Measurements from ENCODE around the gene CRTAP. TPM values are rescaled to one million over a fixed set of nuclear protein-coding genes. Genes with fewer than 3 reads are reported as not detected.
"Not testable (repeated sequence)": the region's sequence is repeated elsewhere in the genome, so short reads cannot be mapped to it uniquely, and the experiment has no call there.

The CRTAP gene
- total RNA-seq, 1 donor from 2014 or later: 138 TPM

DNA sequence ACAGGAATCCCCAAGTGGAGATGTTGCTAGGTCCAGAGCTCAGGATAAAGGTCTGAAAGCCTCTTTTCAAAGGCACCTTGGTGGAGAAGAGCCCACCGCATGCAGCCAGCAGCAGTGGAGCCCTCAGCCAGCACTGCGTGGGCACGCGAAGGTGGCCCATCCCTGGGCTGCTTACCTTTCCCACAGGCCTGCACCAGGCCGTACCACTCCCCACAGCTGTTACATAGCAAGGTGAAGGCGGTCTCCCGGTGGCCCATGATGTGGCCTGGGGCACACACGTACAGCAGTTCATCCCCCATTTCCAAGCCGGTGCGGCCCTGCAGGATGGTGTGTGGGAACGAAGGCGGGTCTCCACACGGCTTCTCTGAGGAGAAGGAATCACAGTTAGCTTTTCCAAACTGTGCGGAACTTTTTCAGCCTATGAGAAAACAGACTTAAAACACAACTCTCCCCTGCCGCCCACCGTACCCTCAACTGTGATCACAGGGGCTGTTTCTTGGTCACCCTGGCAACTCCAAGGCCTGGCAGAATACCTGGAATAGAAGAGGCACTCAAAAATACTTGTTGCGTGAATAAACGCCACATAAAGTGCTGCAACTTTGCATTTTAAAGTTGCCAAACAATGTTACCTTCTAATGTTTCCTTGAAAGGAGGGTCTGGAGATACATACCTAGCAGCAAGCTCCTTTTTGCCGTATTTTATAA is 61.0 kb downstream of the CRTAP start:
- Mint-ChIP-seq H3K9me3 (peaks cover 3% of the 10 kb centered on the region), H3K27ac (no peak overlapping the region), H3K4me1 (ENCODE audit: unreplicated experiment) (peaks cover 5% of the 10 kb centered on the region), H3K36me3 (no peaks in the 10 kb centered on the region), H3K27me3 (no peaks in the 10 kb centered on the region), H3K4me3 (no peak overlapping the region)
- no peak for DNase-seq (ENCODE audit: extremely low spot score, unreplicated experiment)
- TF ChIP-seq, protein P1, sequence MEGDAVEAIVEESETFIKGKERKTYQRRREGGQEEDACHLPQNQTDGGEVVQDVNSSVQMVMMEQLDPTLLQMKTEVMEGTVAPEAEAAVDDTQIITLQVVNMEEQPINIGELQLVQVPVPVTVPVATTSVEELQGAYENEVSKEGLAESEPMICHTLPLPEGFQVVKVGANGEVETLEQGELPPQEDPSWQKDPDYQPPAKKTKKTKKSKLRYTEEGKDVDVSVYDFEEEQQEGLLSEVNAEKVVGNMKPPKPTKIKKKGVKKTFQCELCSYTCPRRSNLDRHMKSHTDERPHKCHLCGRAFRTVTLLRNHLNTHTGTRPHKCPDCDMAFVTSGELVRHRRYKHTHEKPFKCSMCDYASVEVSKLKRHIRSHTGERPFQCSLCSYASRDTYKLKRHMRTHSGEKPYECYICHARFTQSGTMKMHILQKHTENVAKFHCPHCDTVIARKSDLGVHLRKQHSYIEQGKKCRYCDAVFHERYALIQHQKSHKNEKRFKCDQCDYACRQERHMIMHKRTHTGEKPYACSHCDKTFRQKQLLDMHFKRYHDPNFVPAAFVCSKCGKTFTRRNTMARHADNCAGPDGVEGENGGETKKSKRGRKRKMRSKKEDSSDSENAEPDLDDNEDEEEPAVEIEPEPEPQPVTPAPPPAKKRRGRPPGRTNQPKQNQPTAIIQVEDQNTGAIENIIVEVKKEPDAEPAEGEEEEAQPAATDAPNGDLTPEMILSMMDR (conservative IDR thresholded peaks at IDR 0.05): no peak

DNA sequence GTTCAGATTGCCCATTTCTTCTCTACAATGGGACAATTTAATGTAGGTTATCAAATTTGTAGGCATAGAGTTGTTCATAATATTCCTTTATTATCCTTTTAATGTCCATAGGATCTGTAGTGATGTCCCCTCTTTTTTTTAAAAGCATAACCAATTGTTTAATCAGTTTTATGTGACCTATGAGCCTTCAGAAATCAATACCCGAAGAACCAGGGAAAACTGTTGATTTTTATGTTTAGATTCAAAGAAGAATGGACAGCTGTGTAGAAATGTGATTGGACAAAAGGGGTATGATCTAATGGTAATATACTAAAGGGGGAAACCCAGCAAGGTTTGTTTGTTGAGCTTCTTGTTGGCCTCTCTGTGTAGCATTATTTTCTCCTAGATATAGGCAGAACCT is 65.3 kb downstream of the CRTAP start:
- Mint-ChIP-seq H3K9me3 (no peaks in the 10 kb centered on the region), H3K36me3 (no peaks in the 10 kb centered on the region), H3K27ac (no peak overlapping the region), H3K27me3 (no peaks in the 10 kb centered on the region), H3K4me3 (no peak overlapping the region), H3K4me1 (ENCODE audit: unreplicated experiment) (no peaks in the 10 kb centered on the region)
- TF ChIP-seq, protein P1 (conservative IDR thresholded peaks at IDR 0.05): no peak
- no peak for DNase-seq (ENCODE audit: extremely low spot score, unreplicated experiment)

DNA sequence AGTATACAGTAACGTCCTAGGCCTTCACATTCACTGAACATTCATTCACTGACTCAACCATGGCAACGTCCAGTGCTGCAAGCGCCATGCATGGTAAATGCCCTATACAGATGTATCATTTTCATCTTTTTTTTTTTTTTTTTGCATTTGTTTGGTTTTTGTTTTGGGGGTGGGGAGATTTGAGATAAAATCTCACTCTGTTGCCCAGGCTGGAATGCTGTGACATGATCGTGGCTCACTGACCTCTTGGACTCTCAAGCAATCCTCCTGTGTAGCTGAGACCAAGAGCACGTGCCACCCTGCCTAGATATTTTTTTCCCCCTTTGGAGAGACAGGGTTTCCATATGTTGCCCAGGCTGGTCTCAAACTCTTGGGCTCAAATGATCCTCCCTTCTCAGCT is 67.4 kb downstream of the CRTAP start:
- no peak overlapping the region for H3K4me3 Mint-ChIP-seq
- TF ChIP-seq, protein P1 (conservative IDR thresholded peaks at IDR 0.05): no peak
- no peaks in the 10 kb centered on the region for H3K9me3 Mint-ChIP-seq
- no peak overlapping the region for H3K27ac Mint-ChIP-seq
- DNase-seq (ENCODE audit: extremely low spot score, unreplicated experiment): no peak
- H3K4me1 Mint-ChIP-seq (ENCODE audit: unreplicated experiment): no peaks in the 10 kb centered on the region
- H3K27me3 Mint-ChIP-seq: no peaks in the 10 kb centered on the region
- H3K36me3 Mint-ChIP-seq: no peaks in the 10 kb centered on the region

DNA sequence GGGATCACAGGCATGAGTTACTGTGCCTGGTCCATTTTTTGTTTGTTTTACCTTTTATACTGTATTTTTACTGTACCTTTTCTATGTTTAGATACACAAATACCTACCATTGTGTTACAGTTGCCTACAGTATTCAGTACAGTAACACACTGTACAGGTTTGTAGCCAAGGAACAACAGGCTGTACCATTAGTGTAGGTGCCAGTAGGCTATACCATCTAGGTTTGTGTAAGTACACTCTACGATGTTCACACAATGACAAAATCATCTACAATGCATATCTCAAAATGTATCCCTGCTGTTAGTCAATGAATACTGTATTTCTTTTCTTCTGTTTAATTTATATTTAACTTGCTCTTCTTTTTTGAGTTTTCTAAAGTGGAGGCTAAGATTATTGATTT is 67.8 kb downstream of the CRTAP start:
- not testable (repeated sequence) for H3K36me3 Mint-ChIP-seq; H3K27ac Mint-ChIP-seq; H3K9me3 Mint-ChIP-seq; H3K4me1 Mint-ChIP-seq (ENCODE audit: unreplicated experiment); H3K4me3 Mint-ChIP-seq; H3K27me3 Mint-ChIP-seq; DNase-seq (ENCODE audit: extremely low spot score, unreplicated experiment)

DNA sequence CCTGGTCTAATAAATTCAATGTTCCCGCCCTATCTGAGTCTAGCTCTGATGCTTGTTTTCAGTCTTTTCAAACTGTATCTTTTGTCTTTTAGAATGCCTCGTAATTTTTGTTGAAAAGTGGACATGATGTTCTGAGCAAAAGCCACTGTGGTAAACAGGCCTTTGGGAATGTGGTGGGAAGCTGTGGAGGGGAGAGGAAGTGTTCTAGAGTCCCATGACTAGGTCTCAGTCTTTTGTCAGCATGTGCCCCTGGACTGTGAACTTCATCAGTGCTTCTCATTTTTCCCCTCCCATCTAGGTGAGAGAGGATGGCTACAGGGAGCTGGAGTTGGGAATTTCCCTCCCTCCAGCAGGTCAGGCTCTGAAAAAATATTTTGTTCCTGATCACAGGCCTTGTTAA is 71.0 kb downstream of the CRTAP start:
- Mint-ChIP-seq H3K36me3 (no peaks in the 10 kb centered on the region), H3K27ac (no peak overlapping the region), H3K9me3 (peaks cover 4% of the 10 kb centered on the region), H3K27me3 (no peaks in the 10 kb centered on the region), H3K4me1 (ENCODE audit: unreplicated experiment) (no peaks in the 10 kb centered on the region), H3K4me3 (no peak overlapping the region)
- TF ChIP-seq, protein P1 (conservative IDR thresholded peaks at IDR 0.05): no peak
- no peak for DNase-seq (ENCODE audit: extremely low spot score, unreplicated experiment)

DNA sequence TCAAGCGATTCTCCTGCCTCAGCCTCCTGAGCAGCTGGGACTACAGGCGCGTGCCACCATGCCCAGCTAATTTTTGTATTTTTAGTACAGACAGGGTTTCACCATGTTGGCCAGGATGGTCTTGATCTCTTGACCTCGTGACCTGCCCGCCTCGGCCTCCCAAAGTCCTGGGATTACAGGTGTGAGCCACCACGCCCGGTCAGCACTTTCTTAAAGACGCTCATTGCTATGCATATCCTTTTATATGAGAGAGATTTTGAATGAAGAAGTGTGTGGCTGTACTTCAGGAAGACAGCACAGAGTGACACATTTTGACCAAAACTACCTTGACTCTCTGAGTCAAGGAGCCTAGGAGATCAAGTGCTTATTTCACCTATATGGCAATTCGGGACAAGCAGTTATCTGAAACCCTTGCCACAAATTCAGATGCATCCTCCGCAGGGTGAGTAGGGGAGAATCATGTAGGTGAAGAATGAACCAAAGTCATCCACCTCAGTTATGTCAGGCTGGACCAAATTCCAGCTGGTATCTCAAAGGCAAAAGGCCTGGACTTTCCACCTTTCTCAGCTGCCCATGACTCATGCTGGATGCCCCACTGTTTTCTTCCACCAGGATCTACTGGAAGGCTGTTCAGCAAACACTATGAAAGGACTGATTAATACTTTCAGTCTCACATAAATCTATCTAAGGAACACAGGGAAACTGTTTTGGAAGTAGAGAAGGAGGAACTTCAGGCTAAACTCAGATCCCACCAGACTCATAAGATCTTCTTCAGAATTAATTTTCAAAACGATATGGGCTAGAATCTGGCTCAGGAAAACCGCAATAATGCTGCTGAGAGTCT is 72.9 kb downstream of the CRTAP start:
- no peak for DNase-seq (ENCODE audit: extremely low spot score, unreplicated experiment)
- no peaks in the 10 kb centered on the region for H3K27me3 Mint-ChIP-seq
- peaks cover 4% of the 10 kb centered on the region for H3K9me3 Mint-ChIP-seq
- no peaks in the 10 kb centered on the region for H3K36me3 Mint-ChIP-seq
- TF ChIP-seq, protein P1 (conservative IDR thresholded peaks at IDR 0.05): no peak
- no peak overlapping the region for H3K4me3 Mint-ChIP-seq
- H3K4me1 Mint-ChIP-seq (ENCODE audit: unreplicated experiment): no peaks in the 10 kb centered on the region
- no peak overlapping the region for H3K27ac Mint-ChIP-seq

Data from type B pancreatic cell (in vitro differentiated cells).